HEK293T (cell line): ENCODE data around the gene OSER1.

Source experiments
- CTCF ChIA-PET: fragments of 350-600 bp; formaldehyde crosslinking; extraction: SDS; loops from one replicate; lab custom pipeline; 2021; ENCODE audit warnings: antibody characterized with exemption, inconsistent platforms; lab: Yijun Ruan, JAX
- POLR2A ChIA-PET: fragments of 350-600 bp; formaldehyde crosslinking; extraction: SDS; loops from one replicate; lab custom pipeline; 2020; ENCODE audit warnings: antibody characterized with exemption, inconsistent platforms; lab: Yijun Ruan, JAX
- DNase-seq: peaks from one replicate; pipeline ENCODE4 v3.0.0; 2012; ENCODE audit warnings: mixed read lengths; ENCODE audit errors: extremely low spot score
- ARNT ChIP-seq: fragments of 450-650 bp; IDR thresholded peaks from 2 replicates; pipeline ENCODE4 v1.6.1; 2017; ENCODE audit warnings: mild to moderate bottlenecking
- BHLHE40 ChIP-seq: fragments of 450-650 bp; IDR thresholded peaks from 2 replicates; pipeline ENCODE4 v1.6.1; 2016; ENCODE audit warnings: mild to moderate bottlenecking, moderate library complexity, borderline replicate concordance
- CTBP1 ChIP-seq: fragments of 450-650 bp; IDR thresholded peaks from 2 replicates; pipeline ENCODE4 v1.6.1; 2016; ENCODE audit warnings: borderline replicate concordance
- ELF4 ChIP-seq: fragments of 450-650 bp; IDR thresholded peaks from 2 replicates; pipeline ENCODE4 v1.6.1; 2017; ENCODE audit warnings: antibody characterized with exemption
- FOXA1 ChIP-seq: fragments of 450-650 bp; IDR thresholded peaks from 2 replicates; pipeline ENCODE4 v1.6.1; 2016; ENCODE audit warnings: mild to moderate bottlenecking
- FOXK2 ChIP-seq: fragments of 450-650 bp; IDR thresholded peaks from 2 replicates; pipeline ENCODE4 v1.6.1; 2016; ENCODE audit warnings: mild to moderate bottlenecking
- FOXM1 ChIP-seq: fragments of 450-650 bp; IDR thresholded peaks from 2 replicates; pipeline ENCODE4 v1.6.1; 2017; ENCODE audit warnings: mild to moderate bottlenecking, borderline replicate concordance
- HDGF ChIP-seq: fragments of 450-650 bp; IDR thresholded peaks from 2 replicates; pipeline ENCODE4 v1.6.1; 2017; ENCODE audit warnings: antibody characterized with exemption, borderline replicate concordance
- L3MBTL2 ChIP-seq: fragments of 450-650 bp; conservative IDR thresholded peaks from 2 replicates; pipeline ENCODE4 v1.6.1; 2016; ENCODE audit warnings: mild to moderate bottlenecking
- LEF1 ChIP-seq: fragments of 450-650 bp; IDR thresholded peaks from 2 replicates; pipeline ENCODE4 v1.6.1; 2017; ENCODE audit warnings: mild to moderate bottlenecking, borderline replicate concordance
- NFRKB ChIP-seq: fragments of 450-650 bp; IDR thresholded peaks from 2 replicates; pipeline ENCODE4 v1.6.1; 2016; ENCODE audit warnings: mild to moderate bottlenecking, moderate library complexity
- SP1 ChIP-seq: fragments of 450-650 bp; IDR thresholded peaks from 2 replicates; pipeline ENCODE4 v1.6.1; 2017
- SUZ12 ChIP-seq: fragments of 450-650 bp; IDR thresholded peaks from 2 replicates; pipeline ENCODE4 v1.6.1; 2016; ENCODE audit warnings: mild to moderate bottlenecking
- TARDBP ChIP-seq: fragments of 450-650 bp; IDR thresholded peaks from 2 replicates; pipeline ENCODE4 v1.6.1; 2016
- TF ChIP-seq, protein P1 (sequence below): fragments of 450-650 bp; IDR thresholded peaks from 2 replicates; pipeline ENCODE4 v1.6.1; 2016

The OSER1 gene

DNA sequence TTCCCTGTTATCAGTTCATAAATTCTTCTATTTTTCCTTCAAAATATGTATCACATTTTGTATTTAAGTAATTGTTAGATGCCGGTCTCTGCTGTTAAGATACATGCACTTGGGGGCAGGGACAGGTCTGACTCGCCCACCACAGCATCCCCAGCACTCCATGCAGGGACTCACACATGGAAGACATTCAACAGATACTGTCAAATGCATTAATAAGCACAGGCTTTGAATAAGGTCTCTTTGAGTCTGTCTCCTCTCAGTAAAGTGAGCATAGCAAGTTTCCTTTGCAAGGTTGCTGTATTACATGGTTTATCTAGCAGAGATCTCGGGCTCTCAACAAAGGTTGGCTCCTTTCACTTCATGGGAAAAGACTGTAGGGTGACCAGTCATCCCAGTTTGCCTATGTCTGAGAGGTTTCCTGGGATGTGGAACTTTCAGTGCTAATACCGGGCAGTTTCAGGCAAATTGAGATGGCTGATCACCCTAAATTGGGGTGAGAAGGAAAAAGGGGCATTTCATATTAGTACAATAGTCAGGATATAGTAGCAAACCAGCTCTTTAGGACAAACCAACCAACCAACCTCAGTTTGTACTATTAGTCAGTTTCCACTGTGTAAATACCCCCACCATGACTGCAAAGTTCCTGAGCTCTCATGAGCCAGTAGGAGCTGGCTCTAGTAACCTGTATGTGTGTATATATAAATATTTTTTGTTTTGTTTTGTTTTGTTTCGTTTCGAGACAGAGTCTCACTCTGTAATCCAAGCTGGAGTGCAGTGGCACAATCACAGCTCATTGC, 38.6 kb downstream of the OSER1 start:
- TF ChIP-seq, protein P1, sequence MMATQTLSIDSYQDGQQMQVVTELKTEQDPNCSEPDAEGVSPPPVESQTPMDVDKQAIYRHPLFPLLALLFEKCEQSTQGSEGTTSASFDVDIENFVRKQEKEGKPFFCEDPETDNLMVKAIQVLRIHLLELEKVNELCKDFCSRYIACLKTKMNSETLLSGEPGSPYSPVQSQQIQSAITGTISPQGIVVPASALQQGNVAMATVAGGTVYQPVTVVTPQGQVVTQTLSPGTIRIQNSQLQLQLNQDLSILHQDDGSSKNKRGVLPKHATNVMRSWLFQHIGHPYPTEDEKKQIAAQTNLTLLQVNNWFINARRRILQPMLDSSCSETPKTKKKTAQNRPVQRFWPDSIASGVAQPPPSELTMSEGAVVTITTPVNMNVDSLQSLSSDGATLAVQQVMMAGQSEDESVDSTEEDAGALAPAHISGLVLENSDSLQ, result no peak
- no peak for TF ChIP-seq HDGF
- ChIA-PET CTCF (no interaction called here), POLR2A (no interaction called here)
- no peak for DNase-seq

DNA sequence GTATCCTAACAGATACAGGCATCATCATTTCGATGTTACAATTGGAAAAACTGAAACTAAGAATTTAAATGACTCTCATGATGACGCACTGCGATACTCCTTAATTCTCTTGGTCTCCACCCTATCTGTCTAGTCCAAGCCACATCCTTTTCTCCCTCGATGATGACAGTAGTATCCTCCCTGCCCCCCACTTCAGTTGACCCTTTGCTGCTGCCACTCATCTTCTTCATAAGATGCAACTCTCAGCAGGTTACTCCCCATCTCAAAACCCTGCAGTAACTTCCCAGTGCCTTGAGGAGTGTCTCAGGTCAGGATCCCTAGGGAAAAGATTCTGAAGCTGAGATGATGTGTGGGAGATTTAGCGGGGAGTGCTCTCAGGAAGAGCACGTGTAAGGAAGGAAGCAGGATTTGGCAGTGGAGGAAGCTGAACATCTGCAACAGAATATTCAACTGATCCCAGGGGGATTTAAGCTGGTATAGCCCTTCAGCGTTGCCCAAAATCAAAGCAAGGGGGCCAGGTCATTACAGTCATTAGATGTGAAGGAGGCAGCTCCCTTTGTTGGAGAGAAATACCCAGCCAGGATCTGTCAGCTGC, 39.7 kb downstream of the OSER1 start:
- ChIA-PET POLR2A (no interaction called here), CTCF (no interaction called here)
- TF ChIP-seq, protein P1, result no peak
- TF ChIP-seq SUZ12 (no peak), ARNT (no peak), ELF4 (no peak), HDGF (no peak)
- no peak for DNase-seq

DNA sequence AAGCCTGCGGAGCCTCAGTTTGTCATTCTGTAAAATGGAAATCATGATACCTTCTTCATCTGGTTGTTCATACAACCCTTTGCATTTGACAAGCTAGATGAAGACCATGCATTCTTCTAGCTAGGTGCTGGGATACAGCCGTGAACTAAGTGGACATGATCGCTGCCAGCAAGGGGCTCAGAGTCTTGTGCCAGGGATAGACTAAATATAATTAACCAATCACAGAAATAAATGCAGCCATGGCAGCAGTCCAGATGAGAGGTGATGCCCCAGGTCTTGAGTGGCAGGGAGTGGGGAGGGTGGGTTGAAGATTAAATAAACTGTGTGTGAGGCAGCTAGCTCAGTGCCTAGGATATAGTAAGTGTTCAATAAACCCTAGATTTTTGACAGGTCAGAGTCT, 42.8 kb downstream of the OSER1 start:
- CTCF ChIA-PET, result no interaction called here
- TF ChIP-seq SUZ12 (no peak), FOXA1 (no peak), SP1 (no peak)
- POLR2A ChIA-PET, result no interaction called here
- DNase-seq, result no peak

DNA sequence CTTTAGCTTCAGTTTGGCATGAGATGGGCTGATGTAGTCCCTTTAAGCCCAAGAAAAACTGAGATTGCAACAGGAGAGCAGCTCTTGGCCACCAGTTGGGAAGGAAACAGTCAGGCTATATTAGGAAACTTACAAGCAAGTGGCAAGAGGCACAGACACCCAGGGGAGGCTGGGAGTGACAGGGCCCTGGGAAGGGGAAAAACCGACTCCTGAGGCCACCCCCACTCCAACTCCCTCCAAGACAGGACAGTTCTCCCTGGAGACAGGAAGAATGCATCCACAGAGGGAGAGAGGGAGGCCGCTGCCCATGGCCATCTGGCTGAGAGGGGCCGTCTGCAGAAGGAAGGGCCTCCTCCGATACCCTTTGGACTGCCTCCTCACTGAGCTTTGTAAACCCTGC, 44.1 kb downstream of the OSER1 start:
- no peak for TF ChIP-seq ELF4
- no peak for TF ChIP-seq L3MBTL2
- no peak for TF ChIP-seq BHLHE40
- TF ChIP-seq ARNT, result no peak
- TF ChIP-seq LEF1, result no peak
- TF ChIP-seq, protein P1, result no peak
- POLR2A ChIA-PET, result no interaction called here
- DNase-seq, result no peak

DNA sequence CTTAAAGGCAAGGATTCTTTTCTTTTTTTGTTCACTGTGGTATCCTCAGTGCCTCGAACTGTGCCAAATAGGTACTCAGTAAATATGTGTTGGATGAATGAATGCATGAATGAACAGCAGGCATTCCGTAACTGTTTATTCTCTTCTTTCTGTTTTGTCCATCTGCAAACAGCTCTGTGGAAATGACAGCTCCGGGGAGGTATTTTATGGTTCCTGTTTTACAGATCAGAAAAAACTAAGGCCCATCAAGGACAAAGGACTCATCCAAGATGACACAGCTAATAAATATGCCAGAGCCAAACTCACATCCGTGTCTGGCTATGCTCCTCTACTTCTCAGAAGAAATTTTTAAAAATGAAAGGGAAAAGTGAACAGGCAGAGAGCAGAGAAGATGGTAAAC, 44.6 kb downstream of the OSER1 start:
- POLR2A ChIA-PET, result interaction anchor here (0.6 kb wide), 1 partner anchor 53 kb away, joined by 3 read pairs; no protein-coding TSS in a partner anchor

More for the DNA sequence above, 44.1 kb downstream of the OSER1 start:
- CTCF ChIA-PET, result interaction anchor here (2.0 kb wide), 1 partner anchor 24 kb away, joined by 5 read pairs; no protein-coding TSS in a partner anchor

DNA sequence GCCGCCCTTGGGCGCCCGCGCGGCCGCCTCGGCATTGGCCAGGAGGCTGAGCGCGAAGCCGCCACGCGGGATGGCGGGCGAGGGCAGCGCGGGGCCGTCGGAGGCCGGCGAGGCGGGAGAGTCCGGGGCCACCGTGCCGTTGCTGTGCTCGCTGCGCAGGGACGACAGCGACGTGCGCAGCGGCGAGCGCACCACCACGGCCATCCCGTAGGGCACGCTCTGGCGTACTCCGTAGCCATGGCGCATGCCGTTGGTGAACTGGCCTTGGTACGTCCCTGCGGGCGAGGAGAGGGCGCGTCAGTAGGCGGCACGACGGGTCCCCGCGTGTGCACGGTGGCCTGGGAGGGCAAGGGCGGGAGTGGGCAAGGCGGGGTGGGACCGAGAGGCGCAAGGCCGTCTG, 50.4 kb downstream of the OSER1 start:
- TF ChIP-seq FOXK2, result no peak
- no peak for TF ChIP-seq SUZ12
- no peak for TF ChIP-seq FOXA1
- TF ChIP-seq ELF4, result no peak
- TF ChIP-seq LEF1, result no peak
- no peak for TF ChIP-seq NFRKB
- TF ChIP-seq TARDBP, result no peak
- no peak for TF ChIP-seq CTBP1
- ChIA-PET POLR2A (no interaction called here), CTCF (no interaction called here)
- no peak for DNase-seq

More for the DNA sequence above, 44.6 kb downstream of the OSER1 start:
- DNase-seq, result no peak
- CTCF ChIA-PET, result interaction anchor here (2.0 kb wide), 1 partner anchor 24 kb away, joined by 5 read pairs; no protein-coding TSS in a partner anchor
- TF ChIP-seq FOXK2, result no peak
- TF ChIP-seq FOXA1, result no peak

DNA sequence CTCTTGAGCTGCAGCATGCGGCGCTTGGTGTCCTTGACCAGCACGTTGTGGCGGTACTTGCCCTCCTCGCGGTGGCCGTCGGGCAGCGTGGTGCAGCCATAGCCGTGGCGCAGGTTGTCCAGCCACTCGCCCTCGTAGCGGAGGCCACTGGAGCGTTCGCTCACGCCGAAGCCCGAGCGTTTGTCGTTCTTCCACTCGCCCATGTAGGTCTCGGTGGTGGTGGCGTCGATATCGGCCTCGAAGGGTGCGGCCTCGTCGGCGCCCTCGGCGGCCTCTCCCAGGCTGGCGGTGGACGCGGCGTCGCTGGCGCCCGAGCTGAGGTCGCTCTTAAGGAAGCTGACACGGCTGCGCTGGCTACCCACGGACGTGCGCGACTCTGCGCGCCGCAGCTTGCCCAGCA, 50.9 kb downstream of the OSER1 start:
- ChIA-PET POLR2A (no interaction called here), CTCF (no interaction called here)
- no peak for DNase-seq
- TF ChIP-seq SUZ12 (no peak), ARNT (no peak), LEF1 (no peak), TARDBP (no peak), SP1 (no peak), FOXM1 (no peak), FOXK2 (no peak), HDGF (no peak), BHLHE40 (no peak), NFRKB (no peak), CTBP1 (no peak)
